Gastrocnemius medialis (tissue), 4 donors: Measurements from ENCODE around the gene HMGB2. TPM values are rescaled to one million over a fixed set of nuclear protein-coding genes. Genes with fewer than 3 reads are reported as not detected.

Experiments
- ATAC-seq, 2 donors: fragments of 150-250 bp; one replicate each; pipeline ENCODE4 v1.9.1; 2016
- DNase-seq, 2 donors: peaks; one replicate each; pipeline ENCODE4 v3.0.0-alpha.2; 2019
- H3K27ac ChIP-seq, 4 donors: fragments of 200-600 bp; sonication (generic); 1 replicate in 1 of 4; 2 replicates in 3 of 4; pipeline ENCODE4 v1.5.1; 2016 to 2018; ENCODE audit warnings: mild to moderate bottlenecking in 2 of 4, moderate library complexity in 1 of 4
- H3K27me3 ChIP-seq, 3 donors: fragments of 200-600 bp; sonication (generic) in 2 of 3; 1 replicate in 1 of 3; 2 replicates in 2 of 3; pipeline versions ENCODE4 v1.5.1 to v1.6.0; 2016 to 2019; ENCODE audit warnings: mild to moderate bottlenecking in 1 of 3, moderate library complexity in 1 of 3
- H3K36me3 ChIP-seq, 2 donors: fragments of 200-600 bp; sonication (generic) in 1 of 2; one replicate each; pipeline ENCODE4 v1.5.1; 2017 to 2018
- H3K4me1 ChIP-seq, 2 donors: fragments of 200-600 bp; sonication (generic) in 1 of 2; one replicate each; pipeline ENCODE4 v1.5.1; 2016 to 2017; ENCODE audit warnings: mild to moderate bottlenecking in 2 of 2
- H3K4me3 ChIP-seq, 4 donors: fragments of 200-600 bp; sonication (generic) in 3 of 4; 1 replicate in 1 of 4; 2 replicates in 3 of 4; pipeline ENCODE4 v1.5.1; 2016 to 2019; ENCODE audit warnings: mild to moderate bottlenecking in 2 of 4
- H3K9me3 ChIP-seq, 3 donors: fragments of 200-600 bp; sonication (generic) in 2 of 3; 1 replicate in 1 of 3; 2 replicates in 2 of 3; pipeline ENCODE4 v1.5.1; 2016 to 2019
- CTCF ChIP-seq, 5 experiments: fragments of 450-650 bp in 3 of 5; fragments of 200-600 bp in 2 of 5; sonication (generic) in 2 of 5; IDR thresholded peaks in 4 of 5; conservative IDR thresholded peaks in 1 of 5; 1 replicate in 4 of 5; 2 replicates in 1 of 5; pipeline ENCODE4 v1.5.1; 2016 to 2019; ENCODE audit warnings: antibody characterized with exemption in 5 of 5, mild to moderate bottlenecking in 3 of 5, moderate library complexity in 3 of 5
- POLR2A ChIP-seq, 2 donors: fragments of 450-650 bp; IDR thresholded peaks; one replicate each; pipeline ENCODE4 v1.6.1; 2017; ENCODE audit warnings: antibody characterized with exemption in 2 of 2, mild to moderate bottlenecking in 2 of 2, moderate library complexity in 2 of 2
- in situ Hi-C, 4 donors: fragments of 200-750 bp; cut with MboI; loops; one replicate each; pipeline versions ENCODE4 v1.15.0 to v1.8.0; 2017; ENCODE audit warnings: low sequenced_read_pairs in 4 of 4
- intact Hi-C: fragments of 100-400 bp; cut with DNase I; formaldehyde crosslinking; loops from one replicate; pipeline ENCODE4 v1.15.1; 2023; ENCODE audit warnings: low total_unique reads
- total RNA-seq, 4 donors: library from RNA; depleted of rRNA; stranded (reverse); fragments of >200 nt; gene quantifications; one replicate each; pipeline versions ENCODE4 v1.1.0 to v1.2.3, GENCODE V29; 2016

HMGB2 gene
- 10 to 100 TPM in 3 of 4 donors, 1 to 10 TPM in 1; 4.1 to 61.6 (median 21.2) TPM for total RNA-seq

- Histone ChIP-seq H3K27ac (peak within 1 kb of the TSS; percentile 94 to 99 (median 98)), H3K36me3 (peaks cover 0 to 26% of the 10 kb centered on the region in 2 donors), H3K27me3 (no peaks in the 10 kb centered on the region), H3K4me1 (peaks cover 8 to 20% of the 10 kb centered on the region in 2 donors), H3K4me3 (peak within 1 kb of the TSS; percentile 83 to 98 (median 92)), H3K9me3 (no peaks in the 10 kb centered on the region)
- peak; percentile 95 to 96 for ATAC-seq
- TF ChIP-seq CTCF (IDR thresholded peaks at IDR 0.05 in 4 of 5, conservative IDR thresholded peaks at IDR 0.05 in 1 of 5) (no peak), POLR2A (IDR thresholded peaks at IDR 0.05) (peak; percentile 93 to 98)
- in situ Hi-C loops, result loop anchor here in 1 of 4 donors (25.0 kb wide), 1 partner anchor 953 kb away; the partner anchor contains the start of genes CEP44 and FBXO8
- intact Hi-C loops, result loop anchor here (1.0 to 2.0 kb wide), 2 partner anchors 37 to 949 kb away; partner anchors contain the start of genes CEP44 and FBXO8
- DNase-seq, result peak; percentile 100
Measured at GRCh38 chr4:173334085-173334890, at the start of gene HMGB2. Gene HMGB2 (minus strand): TSS chr4:173334358. CDS start chr4:173333649, 709 bp downstream.

- DNase-seq, result no peak
- H3K27me3 ChIP-seq, result no peaks in the 10 kb centered on the region
- no peaks in the 10 kb centered on the region for H3K9me3 ChIP-seq
- H3K4me3 ChIP-seq, result no peak overlapping the region
- TF ChIP-seq CTCF (IDR thresholded peaks at IDR 0.05 in 4 of 5, conservative IDR thresholded peaks at IDR 0.05 in 1 of 5) (no peak), POLR2A (IDR thresholded peaks at IDR 0.05) (no peak)
- no peaks in the 10 kb centered on the region for H3K36me3 ChIP-seq
- ATAC-seq, result no peak
- intact Hi-C loops, result no loop called here
- in situ Hi-C loops, result no loop called here
- H3K27ac ChIP-seq, result no peak overlapping the region
- no peaks in the 10 kb centered on the region for H3K4me1 ChIP-seq
Measured at GRCh38 chr4:173382349-173382748, 48.2 kb upstream of the HMGB2 start.

- Histone ChIP-seq H3K36me3 (no peaks in the 10 kb centered on the region), H3K4me3 (no peak overlapping the region), H3K27me3 (no peaks in the 10 kb centered on the region), H3K4me1 (no peaks in the 10 kb centered on the region), H3K9me3 (no peaks in the 10 kb centered on the region), H3K27ac (no peak overlapping the region)
- DNase-seq (no peak), ATAC-seq (no peak)
- no peak for TF ChIP-seq POLR2A (IDR thresholded peaks at IDR 0.05)
- no peak for TF ChIP-seq CTCF (IDR thresholded peaks at IDR 0.05 in 4 of 5, conservative IDR thresholded peaks at IDR 0.05 in 1 of 5)
- intact Hi-C loops, result no loop called here
- in situ Hi-C loops, result no loop called here
Measured at GRCh38 chr4:173381610-173382009, 47.5 kb upstream of the HMGB2 start.

GRCh38 chr4:173380987-173381386, 46.8 kb upstream of the HMGB2 start:
- no peaks in the 10 kb centered on the region for H3K27me3 ChIP-seq
- intact Hi-C loops, result no loop called here
- H3K27ac ChIP-seq, result no peak overlapping the region
- no peaks in the 10 kb centered on the region for H3K9me3 ChIP-seq
- no peaks in the 10 kb centered on the region for H3K4me1 ChIP-seq
- no peak for TF ChIP-seq POLR2A (IDR thresholded peaks at IDR 0.05)
- no peak for TF ChIP-seq CTCF (IDR thresholded peaks at IDR 0.05 in 4 of 5, conservative IDR thresholded peaks at IDR 0.05 in 1 of 5)
- in situ Hi-C loops, result no loop called here
- ATAC-seq (no peak), DNase-seq (no peak)
- no peaks in the 10 kb centered on the region for H3K36me3 ChIP-seq
- no peak overlapping the region for H3K4me3 ChIP-seq
